Measurements from ENCODE around the gene PLA2G6.

Gene PLA2G6

DNA sequence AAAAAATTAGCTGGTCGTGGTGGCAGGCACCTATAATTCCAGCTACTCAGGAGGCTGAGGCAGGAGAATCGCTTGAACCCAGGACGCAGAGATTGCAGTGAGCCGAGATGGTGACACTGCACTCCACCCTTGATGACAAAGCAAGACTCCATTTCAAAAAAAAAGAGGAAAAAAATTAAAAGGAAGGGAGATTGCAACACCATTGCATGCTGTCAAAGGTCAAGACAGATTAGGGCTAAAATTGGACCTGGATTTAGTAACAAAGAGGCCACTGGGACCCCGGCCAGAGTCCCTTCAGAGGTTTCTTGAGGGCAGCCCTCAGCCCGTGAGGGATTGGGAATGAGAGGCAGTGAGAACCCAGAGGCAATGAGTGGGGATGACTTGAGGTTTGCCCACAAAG is 11.9 kb upstream of the PLA2G6 start:
- DNase-seq (no peak), ATAC-seq (ENCODE audit: insufficient read depth, low read depth) (no peak)
- peaks cover 2% of the 10 kb centered on the region for H3K27me3 ChIP-seq (ENCODE audit: insufficient read depth, low read length, poor library complexity)
- H3K9ac ChIP-seq (ENCODE audit: low read depth, low read length), result no peak overlapping the region
- TF ChIP-seq EZH2 (IDR thresholded peaks at IDR 0.05; ENCODE audit: borderline replicate concordance, low read depth, low read length, severe bottlenecking), result no peak
- TF ChIP-seq, protein P1, sequence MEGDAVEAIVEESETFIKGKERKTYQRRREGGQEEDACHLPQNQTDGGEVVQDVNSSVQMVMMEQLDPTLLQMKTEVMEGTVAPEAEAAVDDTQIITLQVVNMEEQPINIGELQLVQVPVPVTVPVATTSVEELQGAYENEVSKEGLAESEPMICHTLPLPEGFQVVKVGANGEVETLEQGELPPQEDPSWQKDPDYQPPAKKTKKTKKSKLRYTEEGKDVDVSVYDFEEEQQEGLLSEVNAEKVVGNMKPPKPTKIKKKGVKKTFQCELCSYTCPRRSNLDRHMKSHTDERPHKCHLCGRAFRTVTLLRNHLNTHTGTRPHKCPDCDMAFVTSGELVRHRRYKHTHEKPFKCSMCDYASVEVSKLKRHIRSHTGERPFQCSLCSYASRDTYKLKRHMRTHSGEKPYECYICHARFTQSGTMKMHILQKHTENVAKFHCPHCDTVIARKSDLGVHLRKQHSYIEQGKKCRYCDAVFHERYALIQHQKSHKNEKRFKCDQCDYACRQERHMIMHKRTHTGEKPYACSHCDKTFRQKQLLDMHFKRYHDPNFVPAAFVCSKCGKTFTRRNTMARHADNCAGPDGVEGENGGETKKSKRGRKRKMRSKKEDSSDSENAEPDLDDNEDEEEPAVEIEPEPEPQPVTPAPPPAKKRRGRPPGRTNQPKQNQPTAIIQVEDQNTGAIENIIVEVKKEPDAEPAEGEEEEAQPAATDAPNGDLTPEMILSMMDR (IDR thresholded peaks at IDR 0.05; ENCODE audit: borderline replicate concordance, extremely low read depth, low read length, poor library complexity, severe bottlenecking), result no peak
- H3K36me3 ChIP-seq (ENCODE audit: insufficient read depth, low read length), result no peaks in the 10 kb centered on the region
- no peak overlapping the region for H3K4me3 ChIP-seq (ENCODE audit: low read depth in 1 of 2, low read length in 2 of 2)
- no peak overlapping the region for H3K4me2 ChIP-seq (ENCODE audit: insufficient read depth, low read length)
- no peaks in the 10 kb centered on the region for H3K79me2 ChIP-seq (ENCODE audit: insufficient read depth, low read length)
- H3K4me1 ChIP-seq (ENCODE audit: insufficient read depth, low read length), result peaks cover 3% of the 10 kb centered on the region; the same call in 1 of the 2 replicates
- no peaks in the 10 kb centered on the region for H4K20me1 ChIP-seq (ENCODE audit: insufficient read depth, low read length)
- H2AFZ ChIP-seq (ENCODE audit: low read depth, low read length), result no peak overlapping the region
- H3K9me3 ChIP-seq (ENCODE audit: insufficient read depth, low read length, severe bottlenecking), result no peaks in the 10 kb centered on the region
- no peak overlapping the region for H3K27ac ChIP-seq (ENCODE audit: low read length)

DNA sequence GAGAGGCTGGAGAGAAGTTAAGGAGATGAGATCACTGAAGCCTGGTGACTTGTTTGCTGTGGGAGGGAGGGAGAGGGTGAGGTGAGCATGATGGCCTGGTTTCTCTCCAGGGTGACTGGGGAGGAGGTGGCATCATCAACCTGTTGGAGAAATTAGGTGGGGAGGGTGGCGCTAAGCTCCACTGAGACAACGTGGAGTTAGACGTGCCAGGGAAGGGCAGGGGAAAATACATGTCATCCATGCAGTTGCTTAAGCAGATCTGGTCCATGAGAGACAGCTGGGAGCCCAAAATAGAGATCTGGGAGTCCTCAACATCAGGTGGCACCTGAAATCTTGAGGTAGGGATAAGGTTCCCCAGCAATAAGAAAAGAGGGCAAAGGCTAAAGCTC is 10.8 kb upstream of the PLA2G6 start:
- Histone ChIP-seq H3K79me2 (ENCODE audit: insufficient read depth, low read length) (no peaks in the 10 kb centered on the region), H3K4me1 (ENCODE audit: insufficient read depth, low read length) (peaks cover 3% of the 10 kb centered on the region; the same call in 1 of the 2 replicates), H3K4me2 (ENCODE audit: insufficient read depth, low read length) (no peak overlapping the region), H3K36me3 (ENCODE audit: insufficient read depth, low read length) (no peaks in the 10 kb centered on the region), H3K9me3 (ENCODE audit: insufficient read depth, low read length, severe bottlenecking) (no peaks in the 10 kb centered on the region), H3K27me3 (ENCODE audit: insufficient read depth, low read length, poor library complexity) (peaks cover 2% of the 10 kb centered on the region), H2AFZ (ENCODE audit: low read depth, low read length) (no peak overlapping the region), H3K4me3 (ENCODE audit: low read depth in 1 of 2, low read length in 2 of 2) (no peak overlapping the region), H4K20me1 (ENCODE audit: insufficient read depth, low read length) (no peaks in the 10 kb centered on the region), H3K9ac (ENCODE audit: low read depth, low read length) (no peak overlapping the region), H3K27ac (ENCODE audit: low read length) (no peak overlapping the region)
- TF ChIP-seq EZH2 (IDR thresholded peaks at IDR 0.05; ENCODE audit: borderline replicate concordance, low read depth, low read length, severe bottlenecking), result no peak
- ATAC-seq (ENCODE audit: insufficient read depth, low read depth), result no peak
- DNase-seq, result no peak

DNA sequence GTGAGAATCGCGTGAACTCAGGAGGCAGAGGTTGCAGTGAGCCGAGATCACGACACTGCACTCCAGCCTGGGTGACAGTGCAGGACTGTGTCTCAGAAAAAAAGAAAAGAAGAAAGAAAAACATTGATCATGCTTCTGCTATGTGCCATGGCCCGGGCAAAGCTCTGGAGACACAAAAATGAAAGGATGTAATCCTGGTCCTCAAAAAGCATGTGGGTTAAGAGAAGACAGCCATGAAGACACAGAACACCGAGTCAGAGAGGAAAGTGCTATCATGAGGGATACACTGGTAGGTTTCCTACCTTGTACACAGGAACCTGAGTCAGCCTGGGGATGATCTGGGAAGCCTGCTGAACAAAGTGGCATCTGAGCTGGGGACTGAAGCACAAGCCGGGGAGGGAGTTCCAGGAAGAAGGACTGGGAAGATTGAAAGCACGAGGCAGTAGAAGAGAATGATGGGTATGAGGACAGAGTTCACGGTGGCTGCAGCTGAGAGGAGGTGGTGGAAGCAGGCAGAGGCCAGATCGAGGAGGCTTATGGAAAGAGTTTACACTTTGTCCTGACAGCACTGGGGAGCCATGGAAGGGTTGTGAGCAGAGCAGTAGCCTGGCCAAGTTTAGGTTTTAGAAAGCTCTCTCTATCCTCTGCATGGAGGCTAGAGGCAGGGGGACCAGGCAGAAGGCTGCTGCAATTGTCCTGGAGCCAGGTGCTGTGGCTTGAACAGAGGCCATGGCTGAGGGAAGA is 10.3 kb upstream of the PLA2G6 start:
- peaks cover 3% of the 10 kb centered on the region; the same call in 1 of the 2 replicates for H3K4me1 ChIP-seq (ENCODE audit: insufficient read depth, low read length)
- no peak overlapping the region for H3K27ac ChIP-seq (ENCODE audit: low read length)
- ATAC-seq (ENCODE audit: insufficient read depth, low read depth) (no peak), DNase-seq (no peak)
- H3K4me3 ChIP-seq (ENCODE audit: low read depth in 1 of 2, low read length in 2 of 2), result no peak overlapping the region
- H3K27me3 ChIP-seq (ENCODE audit: insufficient read depth, low read length, poor library complexity), result peaks cover 2% of the 10 kb centered on the region
- H4K20me1 ChIP-seq (ENCODE audit: insufficient read depth, low read length), result no peaks in the 10 kb centered on the region
- H2AFZ ChIP-seq (ENCODE audit: low read depth, low read length), result no peak overlapping the region
- no peak overlapping the region for H3K4me2 ChIP-seq (ENCODE audit: insufficient read depth, low read length)
- H3K36me3 ChIP-seq (ENCODE audit: insufficient read depth, low read length), result no peaks in the 10 kb centered on the region
- no peaks in the 10 kb centered on the region for H3K9me3 ChIP-seq (ENCODE audit: insufficient read depth, low read length, severe bottlenecking)
- no peak overlapping the region for H3K9ac ChIP-seq (ENCODE audit: low read depth, low read length)
- H3K79me2 ChIP-seq (ENCODE audit: insufficient read depth, low read length), result no peaks in the 10 kb centered on the region
- TF ChIP-seq, protein P1 (IDR thresholded peaks at IDR 0.05; ENCODE audit: borderline replicate concordance, extremely low read depth, low read length, poor library complexity, severe bottlenecking), result no peak

DNA sequence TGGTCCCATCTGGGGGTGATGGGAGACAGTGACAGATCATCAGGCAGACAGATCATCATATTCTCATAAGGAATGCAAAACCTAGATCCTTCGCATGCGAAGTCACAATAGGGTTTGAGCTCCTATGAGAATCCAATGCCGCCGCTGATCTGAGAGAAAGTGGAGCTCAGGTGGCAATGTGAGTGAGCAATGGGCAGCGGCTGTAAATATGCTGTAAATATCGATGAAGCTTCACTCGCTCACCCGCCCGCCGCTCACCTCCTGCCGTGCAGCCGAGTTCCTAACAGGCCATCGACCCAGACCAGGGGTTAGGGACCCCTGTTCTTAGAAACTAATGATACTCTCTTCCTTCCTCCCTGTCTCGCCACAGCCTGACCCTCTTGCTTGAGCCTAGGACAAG is 9.4 kb upstream of the PLA2G6 start:
- no peak overlapping the region for H3K9ac ChIP-seq (ENCODE audit: low read depth, low read length)
- no peak for TF ChIP-seq EZH2 (IDR thresholded peaks at IDR 0.05; ENCODE audit: borderline replicate concordance, low read depth, low read length, severe bottlenecking)
- peaks cover 3% of the 10 kb centered on the region; the same call in 1 of the 2 replicates for H3K4me1 ChIP-seq (ENCODE audit: insufficient read depth, low read length)
- H3K27me3 ChIP-seq (ENCODE audit: insufficient read depth, low read length, poor library complexity), result peaks cover 2% of the 10 kb centered on the region
- no peak overlapping the region for H2AFZ ChIP-seq (ENCODE audit: low read depth, low read length)
- no peak overlapping the region for H3K4me2 ChIP-seq (ENCODE audit: insufficient read depth, low read length)
- no peak overlapping the region for H3K27ac ChIP-seq (ENCODE audit: low read length)
- no peak overlapping the region for H3K4me3 ChIP-seq (ENCODE audit: low read depth in 1 of 2, low read length in 2 of 2)
- H3K36me3 ChIP-seq (ENCODE audit: insufficient read depth, low read length), result no peaks in the 10 kb centered on the region
- no peak for DNase-seq
- ATAC-seq (ENCODE audit: insufficient read depth, low read depth), result no peak
- H4K20me1 ChIP-seq (ENCODE audit: insufficient read depth, low read length), result no peaks in the 10 kb centered on the region
- H3K79me2 ChIP-seq (ENCODE audit: insufficient read depth, low read length), result no peaks in the 10 kb centered on the region
- H3K9me3 ChIP-seq (ENCODE audit: insufficient read depth, low read length, severe bottlenecking), result no peaks in the 10 kb centered on the region
